Esophagus muscularis mucosa (tissue), 4 donors: ENCODE data around the gene SLC35F3. TPM values are rescaled to one million over a fixed set of nuclear protein-coding genes. Genes with fewer than 3 reads are reported as not detected.

Source experiments
- DNase-seq: peaks from one replicate; pipeline ENCODE4 v3.0.0-alpha.2; 2017; ENCODE audit errors: extremely low spot score
- H3K27ac ChIP-seq, 4 donors: fragments of 200-600 bp; sonication (generic); replicated peaks in 1 of 4; 1 replicate in 3 of 4; 2 replicates in 1 of 4; pipeline ENCODE4 v1.5.1; 2016 to 2019; ENCODE audit warnings: mild to moderate bottlenecking in 1 of 4
- H3K27me3 ChIP-seq, 4 donors: fragments of 200-600 bp; sonication (generic); one replicate each; pipeline versions ENCODE4 v1.5.1 to v1.6.0; 2016 to 2019
- H3K36me3 ChIP-seq, 4 donors: fragments of 200-600 bp; sonication (generic); one replicate each; pipeline ENCODE4 v1.5.1; 2016 to 2019
- H3K4me1 ChIP-seq, 4 donors: fragments of 200-600 bp; sonication (generic); one replicate each; pipeline ENCODE4 v1.5.1; 2016 to 2019
- H3K4me3 ChIP-seq, 4 donors: fragments of 200-600 bp; sonication (generic); 1 replicate in 2 of 4; 2 replicates in 2 of 4; pipeline ENCODE4 v1.5.1; 2016 to 2019; ENCODE audit warnings: mild to moderate bottlenecking in 4 of 4, moderate library complexity in 1 of 4
- H3K9me3 ChIP-seq, 4 donors: fragments of 200-600 bp; sonication (generic); 1 replicate in 3 of 4; 2 replicates in 1 of 4; pipeline ENCODE4 v1.5.1; 2016 to 2019
- EP300 ChIP-seq: sonication (generic); formaldehyde crosslinking; IDR thresholded peaks from one replicate; pipeline ENCODE4 v1.6.1; 2017; ENCODE audit warnings: antibody characterized with exemption
- POLR2A ChIP-seq: fragments of 450-650 bp; IDR thresholded peaks from one replicate; pipeline ENCODE4 v1.6.1; 2017; ENCODE audit warnings: antibody characterized with exemption, moderate library complexity, mild to moderate bottlenecking, low read depth
- POLR2AphosphoS5 ChIP-seq, 2 donors: sonication (generic); formaldehyde crosslinking; IDR thresholded peaks; one replicate each; pipeline ENCODE4 v1.6.1; 2017; ENCODE audit warnings: antibody characterized with exemption in 2 of 2
- WGBS: methylation state at CpG from one replicate; pipeline ENCODE4 v1.1.5; 2018; 5-methylcytosine and 5-hydroxymethylcytosine counted together
- intact Hi-C: fragments of 100-400 bp; cut with DNase I; formaldehyde crosslinking; loops from one replicate; pipeline ENCODE4 v1.15.1; 2023
- total RNA-seq, 4 donors: library from RNA; depleted of rRNA; stranded (reverse); fragments of >200 nt; gene quantifications; one replicate each; pipeline versions ENCODE4 v1.1.0 to v1.2.1, GENCODE V29; 2016
- TF ChIP-seq, protein P1 (sequence below), 3 experiments: fragments of 200-600 bp in 2 of 3; fragments of 450-650 bp in 1 of 3; sonication (generic) in 2 of 3; IDR thresholded peaks; one replicate each; pipeline ENCODE4 v1.5.1; 2017 to 2019; ENCODE audit warnings: antibody characterized with exemption in 3 of 3, mild to moderate bottlenecking in 2 of 3, moderate library complexity in 1 of 3

The SLC35F3 gene
- total RNA-seq, 4 donors from 2014 or later: 0.34 TPM; not detected in 3

DNA sequence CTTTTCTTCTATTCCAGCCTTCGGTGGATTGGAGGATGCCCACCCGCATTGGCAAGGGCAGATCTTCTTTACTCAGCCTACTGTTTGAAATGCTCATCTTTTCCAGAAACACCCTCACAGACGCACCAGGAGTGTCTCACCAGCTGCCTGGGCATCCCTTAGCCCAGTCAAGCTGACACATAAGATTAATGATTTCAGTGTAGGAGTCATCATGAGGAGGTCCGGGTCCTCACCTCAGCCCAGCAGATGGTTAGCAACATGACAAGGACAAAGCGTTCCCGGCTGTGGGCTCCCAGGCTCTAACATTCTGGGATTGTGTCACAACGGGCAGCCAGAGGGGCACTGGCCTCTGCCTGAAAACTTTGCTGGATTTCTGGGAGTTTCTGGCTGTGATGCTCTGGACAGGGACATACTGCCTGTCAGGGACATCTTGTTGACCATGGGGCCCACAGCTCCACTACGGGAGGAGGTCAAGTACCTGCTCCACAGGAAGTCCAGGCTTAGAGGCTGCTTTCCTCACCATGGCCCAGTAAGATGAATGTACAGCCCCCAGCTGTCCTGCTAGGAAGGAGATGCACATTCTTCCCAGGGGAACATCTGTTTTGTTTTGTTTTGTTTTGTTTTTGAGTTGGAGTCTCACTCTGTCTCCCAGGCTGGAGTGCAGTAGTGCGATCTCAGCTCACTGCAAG is 264.8 kb downstream of the SLC35F3 start:
- intact Hi-C loops: no loop called here
- no peak for TF ChIP-seq POLR2A
- TF ChIP-seq, protein P1, sequence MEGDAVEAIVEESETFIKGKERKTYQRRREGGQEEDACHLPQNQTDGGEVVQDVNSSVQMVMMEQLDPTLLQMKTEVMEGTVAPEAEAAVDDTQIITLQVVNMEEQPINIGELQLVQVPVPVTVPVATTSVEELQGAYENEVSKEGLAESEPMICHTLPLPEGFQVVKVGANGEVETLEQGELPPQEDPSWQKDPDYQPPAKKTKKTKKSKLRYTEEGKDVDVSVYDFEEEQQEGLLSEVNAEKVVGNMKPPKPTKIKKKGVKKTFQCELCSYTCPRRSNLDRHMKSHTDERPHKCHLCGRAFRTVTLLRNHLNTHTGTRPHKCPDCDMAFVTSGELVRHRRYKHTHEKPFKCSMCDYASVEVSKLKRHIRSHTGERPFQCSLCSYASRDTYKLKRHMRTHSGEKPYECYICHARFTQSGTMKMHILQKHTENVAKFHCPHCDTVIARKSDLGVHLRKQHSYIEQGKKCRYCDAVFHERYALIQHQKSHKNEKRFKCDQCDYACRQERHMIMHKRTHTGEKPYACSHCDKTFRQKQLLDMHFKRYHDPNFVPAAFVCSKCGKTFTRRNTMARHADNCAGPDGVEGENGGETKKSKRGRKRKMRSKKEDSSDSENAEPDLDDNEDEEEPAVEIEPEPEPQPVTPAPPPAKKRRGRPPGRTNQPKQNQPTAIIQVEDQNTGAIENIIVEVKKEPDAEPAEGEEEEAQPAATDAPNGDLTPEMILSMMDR (IDR thresholded peaks at IDR 0.05): no peak
- no peak for TF ChIP-seq EP300
- Histone ChIP-seq H3K27ac (no peak overlapping the region), H3K9me3 (no peaks in the 10 kb centered on the region), H3K4me3 (no peak overlapping the region), H3K36me3 (no peaks in the 10 kb centered on the region), H3K27me3 (peaks cover 0 to 34% (median 0%) of the 10 kb centered on the region in 4 donors), H3K4me1 (no peaks in the 10 kb centered on the region)
- DNase-seq: peak; percentile 87
- 79% methylated on average over 9 of the region's 9 CpGs for WGBS

DNA sequence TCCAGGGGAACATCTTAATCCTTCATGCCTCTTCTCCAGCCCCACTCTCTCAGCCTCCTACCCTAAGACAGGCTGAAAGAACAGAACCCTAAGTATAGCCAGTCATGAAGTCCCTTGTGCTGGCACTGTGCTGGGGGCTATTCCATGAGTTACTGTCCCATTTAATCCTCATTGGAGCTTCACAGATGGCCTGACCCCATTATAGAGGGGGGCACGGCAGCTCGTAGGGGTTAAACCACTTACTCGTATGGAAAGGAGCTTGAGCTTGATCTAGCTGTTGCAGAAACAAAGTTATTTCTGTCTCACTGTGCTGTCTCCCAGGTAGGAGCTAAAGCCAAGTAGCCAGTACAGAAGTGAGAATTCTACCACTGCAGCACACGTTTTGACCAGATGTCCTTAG is 265.6 kb downstream of the SLC35F3 start:
- WGBS: 82% methylated on average over 4 of the region's 4 CpGs
- intact Hi-C loops: no loop called here
- Histone ChIP-seq H3K4me3 (no peak overlapping the region), H3K36me3 (no peaks in the 10 kb centered on the region), H3K9me3 (no peaks in the 10 kb centered on the region), H3K27me3 (peaks cover 0 to 34% (median 0%) of the 10 kb centered on the region in 4 donors), H3K27ac (no peak overlapping the region), H3K4me1 (no peaks in the 10 kb centered on the region)
- DNase-seq: peak; percentile 88
- TF ChIP-seq, protein P1 (IDR thresholded peaks at IDR 0.05): no peak
- TF ChIP-seq EP300: no peak

GRCh38 chr1:234170622-234171021 is 266.1 kb downstream of the SLC35F3 start:
- WGBS: 74% methylated on average over 7 of the region's 7 CpGs
- intact Hi-C loops: no loop called here
- H3K36me3 ChIP-seq: no peaks in the 10 kb centered on the region
- peaks cover 0 to 30% (median 0%) of the 10 kb centered on the region in 4 donors for H3K27me3 ChIP-seq
- no peak overlapping the region for H3K4me3 ChIP-seq
- peak; percentile 55 for DNase-seq
- no peak for TF ChIP-seq POLR2A
- TF ChIP-seq EP300: no peak
- TF ChIP-seq, protein P1 (IDR thresholded peaks at IDR 0.05): no peak
- no peak for TF ChIP-seq POLR2AphosphoS5 (IDR thresholded peaks at IDR 0.05)
- no peaks in the 10 kb centered on the region for H3K9me3 ChIP-seq
- no peak overlapping the region for H3K27ac ChIP-seq
- H3K4me1 ChIP-seq: no peaks in the 10 kb centered on the region

DNA sequence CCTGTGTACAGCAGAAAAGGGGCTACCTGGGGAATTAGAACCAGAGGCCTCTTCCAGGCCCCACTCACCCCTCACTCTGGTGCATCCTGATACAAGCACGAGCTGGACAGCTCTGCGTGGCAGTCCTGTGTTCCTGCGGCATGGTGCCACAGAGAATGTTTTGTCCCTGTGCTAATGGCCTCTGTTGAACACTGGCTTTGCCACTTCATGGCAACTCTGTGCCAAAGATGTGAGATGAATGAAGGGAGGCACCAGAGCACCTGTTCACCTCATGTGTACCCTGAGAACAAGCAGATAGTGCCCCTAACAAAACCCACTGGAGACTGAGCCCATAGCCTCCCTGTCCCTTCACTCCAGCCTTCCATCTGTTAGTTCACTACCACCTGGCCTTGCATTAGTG is 269.5 kb downstream of the SLC35F3 start:
- DNase-seq: no peak
- WGBS: 93% methylated on average over 3 of the region's 3 CpGs
- Histone ChIP-seq H3K9me3 (no peaks in the 10 kb centered on the region), H3K4me1 (no peaks in the 10 kb centered on the region), H3K4me3 (no peak overlapping the region), H3K36me3 (no peaks in the 10 kb centered on the region), H3K27ac (no peak overlapping the region), H3K27me3 (peaks cover 0 to 14% (median 0%) of the 10 kb centered on the region in 4 donors)
- intact Hi-C loops: no loop called here
- TF ChIP-seq, protein P1 (IDR thresholded peaks at IDR 0.05): no peak
- no peak for TF ChIP-seq POLR2AphosphoS5 (IDR thresholded peaks at IDR 0.05)
- no peak for TF ChIP-seq POLR2A
- TF ChIP-seq EP300: no peak

DNA sequence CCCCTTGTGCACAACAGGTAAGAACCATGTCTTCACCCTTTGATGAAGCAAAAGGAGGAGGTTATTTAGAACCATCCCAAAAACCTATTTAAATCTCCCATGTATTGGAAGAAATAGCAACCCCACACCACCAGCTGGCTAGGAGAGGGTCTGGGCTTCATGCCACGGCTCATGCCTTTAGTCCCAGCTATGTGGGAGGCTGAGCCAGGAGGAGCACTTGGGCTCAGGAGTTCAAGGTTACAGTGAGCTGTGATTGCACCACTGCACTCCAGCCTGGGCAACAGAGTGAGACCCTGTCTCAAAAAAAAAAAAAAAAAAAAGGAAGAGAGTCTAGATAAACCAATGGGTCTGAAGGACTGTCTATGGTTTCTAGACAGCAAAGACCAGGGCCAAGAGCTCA is 270.9 kb downstream of the SLC35F3 start:
- DNase-seq: no peak
- Histone ChIP-seq H3K36me3 (no peaks in the 10 kb centered on the region), H3K27ac (no peak overlapping the region), H3K4me1 (no peaks in the 10 kb centered on the region), H3K4me3 (no peak overlapping the region), H3K27me3 (peaks cover 0 to 13% (median 3%) of the 10 kb centered on the region in 4 donors), H3K9me3 (no peaks in the 10 kb centered on the region)
- intact Hi-C loops: no loop called here
- 50% methylated on average over 1 of the region's 1 CpG for WGBS
- TF ChIP-seq POLR2A: no peak
- TF ChIP-seq POLR2AphosphoS5 (IDR thresholded peaks at IDR 0.05): no peak
- TF ChIP-seq, protein P1 (IDR thresholded peaks at IDR 0.05): no peak
- no peak for TF ChIP-seq EP300
